H1 (cell line): Measurements from ENCODE around the gene GRID1. TPM values are rescaled to one million over a fixed set of nuclear protein-coding genes. Genes with fewer than 3 reads are reported as not detected.

Source experiments
- ASH2L ChIP-seq: fragments of 200-600, 300-600 bp; sonication (generic); IDR thresholded peaks from one replicate; pipeline ENCODE4 v1.7.1; 2017; ENCODE audit warnings: low read length
- CTBP2 ChIP-seq: IDR thresholded peaks from 2 replicates; pipeline ENCODE4 v1.7.0; 2011; ENCODE audit warnings: borderline replicate concordance, mild to moderate bottlenecking, moderate library complexity, mixed read lengths, low read length; ENCODE audit not compliant: insufficient read depth, insufficient read length
- KDM4A ChIP-seq: IDR thresholded peaks from one replicate; pipeline ENCODE4 v1.7.1; 2012; ENCODE audit warnings: low read depth, mild to moderate bottlenecking, moderate library complexity, low read length, inconsistent platforms; ENCODE audit not compliant: severe bottlenecking
- MAFK ChIP-seq: IDR thresholded peaks from 2 replicates; pipeline ENCODE4 v1.6.1; 2012; ENCODE audit warnings: low read depth, mild to moderate bottlenecking, improper control_type of control experiment, low read length
- SIRT6 ChIP-seq: IDR thresholded peaks from one replicate; pipeline ENCODE4 v1.7.1; 2012; ENCODE audit warnings: low read length, inconsistent platforms
- TCF12 ChIP-seq: IDR thresholded peaks from 2 replicates; pipeline ENCODE4 v1.6.1; 2011; ENCODE audit warnings: low read depth, mild to moderate bottlenecking, low read length
- polyA plus RNA-seq, 7 experiments: library from polyadenylated mRNA; depleted of rRNA in 3 of 7; stranded (reverse) in 5 of 7; unstranded in 2 of 7; fragments of >200 nt in 5 of 7; fragments of 200-250 nt in 2 of 7; gene quantifications; 1 replicate in 5 of 7; 2 replicates in 1 of 7; 4 replicates in 1 of 7; pipeline versions ENCODE4 v1.2.1 to v1.2.3, GENCODE V29; 2011 to 2013; ENCODE audit warnings: missing spikeins in 2 of 7, mixed read lengths in 2 of 7
- total RNA-seq: library from RNA; stranded (reverse); fragmentation: NEBNext Ultra II Directional; extraction: Animal tissue kit (Norgen Biotek cat#: 25700); gene quantifications from 2 replicates; pipeline ENCODE4 v1.2.1, GENCODE V29; 2021

Gene GRID1
- total and polyA plus RNA-seq, 2 of the 8 experiments (the other 6 are each of a cell fraction or from before 2014, with no cell fraction given) = 0.22 to 0.30 TPM

DNA sequence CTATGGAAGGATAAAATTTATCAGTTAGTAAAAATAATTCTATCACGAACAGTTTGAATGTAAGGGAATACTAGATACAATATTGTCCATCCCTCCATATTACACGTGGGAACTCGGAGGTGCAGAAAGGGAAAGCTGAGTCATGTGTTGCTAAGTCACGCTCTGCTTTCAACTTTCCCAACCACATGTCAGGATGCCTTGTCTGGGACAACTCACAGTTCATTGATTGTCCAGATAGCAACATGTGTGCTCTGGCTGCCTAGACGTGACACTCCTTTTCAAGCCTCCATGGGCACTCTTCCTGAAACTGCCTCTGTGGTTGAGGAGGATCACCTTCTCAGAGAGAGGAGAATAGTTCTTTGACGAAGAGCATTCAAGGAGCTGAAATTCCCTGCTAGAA is 808.1 kb downstream of the GRID1 start (continued):
- no peak for TF ChIP-seq KDM4A
- TF ChIP-seq ASH2L = no peak
- TF ChIP-seq TCF12 = no peak
- TF ChIP-seq MAFK = no peak
- TF ChIP-seq SIRT6 = no peak
- TF ChIP-seq CTBP2 = no peak
